Mesodermal cell (in vitro differentiated cells): Measurements from ENCODE around the gene OPHN1.
"Not testable (repeated sequence)": the region's sequence is repeated elsewhere in the genome, so short reads cannot be mapped to it uniquely, and the experiment has no call there.

Experiments
- H3K27ac ChIP-seq: 2 replicates; pipeline ENCODE4 v1.7.0; 2013; ENCODE audit warnings: mild to moderate bottlenecking, low read depth, low read length, moderate library complexity; ENCODE audit not compliant: severe bottlenecking
- H3K36me3 ChIP-seq: 2 replicates; pipeline ENCODE4 v1.7.1; 2013; ENCODE audit warnings: mild to moderate bottlenecking, low read length, moderate library complexity; ENCODE audit not compliant: control insufficient read depth, insufficient read depth
- H3K4me1 ChIP-seq: one replicate; pipeline ENCODE4 v1.7.1; 2013; ENCODE audit warnings: mild to moderate bottlenecking, low read length; ENCODE audit not compliant: insufficient read depth, control insufficient read depth, poor library complexity, severe bottlenecking
- H3K4me3 ChIP-seq: 2 replicates; pipeline ENCODE4 v1.7.0; 2013; ENCODE audit warnings: low read length, control low read depth, mild to moderate bottlenecking; ENCODE audit not compliant: insufficient read depth, poor library complexity, severe bottlenecking; ENCODE audit errors: extremely low read depth
- H3K9me3 ChIP-seq: 2 replicates; pipeline ENCODE4 v1.7.1; 2013; ENCODE audit warnings: mild to moderate bottlenecking, low read length, moderate library complexity; ENCODE audit not compliant: control insufficient read depth
- WGBS, 2 experiments: methylation state at CpG; one replicate each; pipeline ENCODE4 v1.1.5; 2013; ENCODE audit warnings: missing lambda C conversion rate in 2 of 2; ENCODE audit not compliant: insufficient coverage in 2 of 2; 5-methylcytosine and 5-hydroxymethylcytosine counted together

The OPHN1 gene

DNA sequence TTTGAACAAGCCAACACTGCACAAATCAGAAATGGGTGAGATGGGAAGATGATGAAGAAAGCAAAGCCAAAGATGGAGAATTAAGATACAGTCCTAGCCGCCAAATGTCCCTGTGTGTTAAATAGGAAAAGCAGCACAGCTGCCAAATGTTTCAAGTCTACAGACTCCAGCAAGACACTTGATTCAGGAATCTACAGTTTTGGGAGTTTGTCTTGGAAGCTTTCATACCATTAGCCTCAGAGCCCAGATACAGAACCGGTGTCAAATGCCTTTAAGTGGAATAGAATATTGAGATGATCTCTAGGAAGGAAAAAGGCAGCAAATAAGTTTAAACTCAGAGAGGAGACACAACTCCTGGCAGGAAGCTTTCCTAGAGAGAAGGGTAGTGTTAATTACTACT is 30.3 kb downstream of the OPHN1 start:
- no peak overlapping the region for H3K27ac ChIP-seq
- WGBS, 2 experiments, result no CpG with 5 or more reads among the region's 2 CpGs
- no peaks in the 10 kb centered on the region for H3K36me3 ChIP-seq
- no peaks in the 10 kb centered on the region for H3K9me3 ChIP-seq
- H3K4me1 ChIP-seq, result no peaks in the 10 kb centered on the region
- no peak overlapping the region for H3K4me3 ChIP-seq

DNA sequence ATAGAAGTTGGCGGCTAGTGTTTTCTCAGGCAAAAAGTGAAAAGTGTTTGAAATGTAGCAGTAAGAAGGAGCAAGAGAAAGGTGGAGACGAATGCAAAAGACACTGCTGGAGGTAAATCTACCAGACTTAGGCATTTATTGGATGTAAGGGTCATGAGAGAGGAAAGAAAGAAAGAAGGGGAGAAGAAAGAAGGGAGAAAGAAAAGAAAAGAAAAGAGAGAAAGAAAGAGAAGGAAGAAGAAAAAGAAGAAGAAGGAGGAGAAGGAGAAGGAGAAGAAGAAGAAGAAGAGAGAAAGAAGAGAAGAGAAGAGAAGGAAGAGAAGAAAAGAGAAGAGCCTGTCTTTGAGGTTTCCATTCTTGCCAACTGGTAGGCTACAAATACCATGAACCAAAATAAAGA is 31.2 kb downstream of the OPHN1 start:
- Histone ChIP-seq H3K4me3 (no peak overlapping the region), H3K9me3 (no peaks in the 10 kb centered on the region), H3K4me1 (no peaks in the 10 kb centered on the region), H3K36me3 (no peaks in the 10 kb centered on the region), H3K27ac (no peak overlapping the region)
- WGBS, 2 experiments, result 58 to 90% methylated on average over 2 of the region's 2 CpGs

DNA sequence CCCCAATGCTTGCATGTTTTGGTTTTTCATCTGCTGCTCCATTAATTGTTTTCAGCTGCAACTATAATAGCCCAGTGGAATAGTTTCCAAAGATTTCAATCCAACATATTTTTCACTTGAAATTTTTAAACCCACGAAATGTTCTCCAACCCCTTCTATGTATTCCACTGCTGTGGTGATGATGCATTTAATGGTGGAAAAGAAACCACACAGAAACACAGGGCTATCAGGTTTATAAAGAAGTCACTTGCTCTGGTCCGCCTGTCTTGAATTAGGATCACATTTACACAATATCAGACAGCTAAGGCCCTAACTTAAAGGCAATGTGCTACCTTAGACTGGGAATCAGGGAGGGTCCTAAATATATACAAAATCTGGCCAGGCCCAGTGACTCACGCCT is 35.0 kb downstream of the OPHN1 start:
- no CpG with 5 or more reads among the region's 3 CpGs for WGBS, 2 experiments
- H3K27ac ChIP-seq, result no peak overlapping the region
- no peak overlapping the region for H3K4me3 ChIP-seq
- H3K9me3 ChIP-seq, result no peaks in the 10 kb centered on the region
- H3K36me3 ChIP-seq, result no peaks in the 10 kb centered on the region
- H3K4me1 ChIP-seq, result no peaks in the 10 kb centered on the region

DNA sequence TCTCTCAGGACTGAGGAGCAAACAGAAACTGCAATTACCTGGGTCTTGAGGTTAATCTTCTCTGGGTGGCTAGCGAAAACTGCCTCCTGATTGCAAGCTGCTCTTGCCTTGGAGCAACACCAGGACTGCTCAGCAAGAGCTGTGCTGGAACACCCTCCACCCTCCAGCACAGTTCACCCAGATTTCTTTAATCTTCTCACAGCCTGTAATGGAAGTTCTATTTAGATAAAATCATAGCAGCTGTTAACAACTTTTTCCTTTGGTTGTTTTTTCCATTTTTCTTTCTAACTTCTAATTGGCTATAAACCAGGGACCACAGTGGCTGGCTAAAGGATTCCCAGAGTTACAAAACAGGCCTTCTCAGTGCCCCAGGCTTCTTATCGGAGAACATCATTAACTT is 36.3 kb downstream of the OPHN1 start:
- H3K36me3 ChIP-seq, result no peaks in the 10 kb centered on the region
- no peak overlapping the region for H3K27ac ChIP-seq
- no CpG with 5 or more reads among the region's 2 CpGs for WGBS, 2 experiments
- H3K9me3 ChIP-seq, result no peaks in the 10 kb centered on the region
- no peaks in the 10 kb centered on the region for H3K4me1 ChIP-seq
- no peak overlapping the region for H3K4me3 ChIP-seq

DNA sequence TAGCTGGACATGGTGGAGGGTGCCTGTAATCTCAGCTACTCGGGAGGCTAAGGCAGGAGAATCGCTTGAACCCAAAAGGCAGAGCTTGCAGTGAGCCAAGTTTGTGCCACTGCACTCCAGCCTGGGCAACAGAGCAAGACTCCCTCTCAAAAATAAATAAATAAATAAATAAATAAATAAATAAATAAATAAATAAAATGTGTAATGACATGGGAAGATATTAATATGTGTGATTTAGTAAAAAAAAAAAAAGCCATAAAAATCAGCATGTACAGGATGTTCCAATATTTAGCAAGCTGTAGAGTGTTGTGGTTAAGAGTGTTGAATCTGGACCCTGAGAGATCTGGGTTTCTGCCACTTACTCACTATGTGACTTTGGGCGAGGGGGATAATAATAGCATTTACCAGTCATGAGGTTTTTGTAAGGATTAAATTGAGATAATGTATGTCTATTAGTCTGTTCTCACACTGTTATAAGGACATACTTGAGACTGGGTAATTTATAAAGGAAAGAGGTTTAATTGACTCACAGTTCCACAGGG is 43.8 kb downstream of the OPHN1 start:
- H3K27ac ChIP-seq, H3K36me3 ChIP-seq, H3K9me3 ChIP-seq, H3K4me1 ChIP-seq, H3K4me3 ChIP-seq: not testable (repeated sequence)
- WGBS, 2 experiments, result 100% methylated on average over 2 of the region's 3 CpGs; no CpG with 5 or more reads in 1 of the 2 experiments

DNA sequence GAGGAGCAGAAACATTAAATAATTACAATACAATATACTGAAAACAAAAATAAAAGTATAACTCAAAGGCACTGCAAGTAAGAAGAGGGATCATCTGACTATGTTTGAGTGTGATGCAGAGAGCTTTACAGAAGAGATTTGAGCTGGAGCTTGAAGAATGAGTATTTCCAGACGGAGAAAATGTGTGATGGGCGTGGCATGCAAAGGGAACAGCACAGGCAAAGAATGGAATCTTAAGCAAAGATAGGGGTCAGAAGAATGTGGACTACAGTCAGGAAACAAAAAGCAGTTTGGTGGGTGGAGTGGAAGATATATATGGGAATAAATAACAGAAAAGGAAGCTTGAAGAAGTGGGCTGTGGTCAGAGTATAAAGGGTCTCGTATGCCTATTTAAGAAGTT is 45.5 kb downstream of the OPHN1 start:
- no peak overlapping the region for H3K4me3 ChIP-seq
- no peaks in the 10 kb centered on the region for H3K4me1 ChIP-seq
- WGBS, 2 experiments, result 75 to 100% methylated on average over 1 to 3 of the region's 3 CpGs
- no peaks in the 10 kb centered on the region for H3K36me3 ChIP-seq
- no peaks in the 10 kb centered on the region for H3K9me3 ChIP-seq
- no peak overlapping the region for H3K27ac ChIP-seq

DNA sequence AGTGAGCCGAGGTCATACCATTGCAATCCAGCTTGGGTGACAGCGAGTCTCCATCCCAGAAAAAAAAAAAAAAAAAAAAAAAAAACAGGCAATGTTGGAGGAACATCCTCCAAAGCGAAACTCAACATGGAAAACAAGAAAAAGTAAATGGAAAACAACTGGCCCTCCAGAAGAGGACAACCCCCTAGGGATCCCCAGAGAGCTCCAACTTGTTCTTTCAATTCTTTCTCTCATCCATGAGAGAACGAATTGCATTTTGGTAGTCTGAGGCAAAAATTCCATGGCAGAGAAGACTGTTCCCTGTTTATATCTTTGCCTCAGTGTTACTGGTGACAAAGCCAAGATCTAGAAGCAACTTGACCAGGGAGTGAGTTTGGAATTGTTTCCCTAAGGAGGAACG is 49.8 kb downstream of the OPHN1 start:
- no peak overlapping the region for H3K27ac ChIP-seq
- no peaks in the 10 kb centered on the region for H3K9me3 ChIP-seq
- no peaks in the 10 kb centered on the region for H3K36me3 ChIP-seq
- no CpG with 5 or more reads among the region's 5 CpGs for WGBS, 2 experiments
- H3K4me1 ChIP-seq, result no peaks in the 10 kb centered on the region
- no peak overlapping the region for H3K4me3 ChIP-seq

DNA sequence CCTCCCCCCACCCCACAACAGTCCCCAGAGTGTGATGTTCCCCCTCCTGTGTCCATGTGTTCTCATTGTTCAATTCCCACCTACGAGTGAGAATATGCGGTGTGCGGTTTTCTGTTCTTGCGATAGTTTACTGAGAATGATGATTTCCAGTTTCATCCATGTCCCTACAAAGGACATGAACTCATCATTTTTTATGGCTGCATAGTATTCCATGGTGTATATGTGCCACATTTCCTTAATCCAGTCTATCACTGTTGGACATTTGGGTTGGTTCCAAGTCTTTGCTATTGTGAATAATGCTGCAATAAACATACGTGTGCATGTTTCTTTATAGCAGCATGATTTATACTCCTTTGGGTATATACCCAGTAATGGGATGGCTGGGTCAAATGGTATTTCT is 55.7 kb downstream of the OPHN1 start:
- not testable (repeated sequence) for H3K4me1 ChIP-seq, H3K36me3 ChIP-seq, H3K9me3 ChIP-seq, H3K4me3 ChIP-seq, H3K27ac ChIP-seq
- WGBS, 2 experiments, result no CpG with 5 or more reads among the region's 5 CpGs

DNA sequence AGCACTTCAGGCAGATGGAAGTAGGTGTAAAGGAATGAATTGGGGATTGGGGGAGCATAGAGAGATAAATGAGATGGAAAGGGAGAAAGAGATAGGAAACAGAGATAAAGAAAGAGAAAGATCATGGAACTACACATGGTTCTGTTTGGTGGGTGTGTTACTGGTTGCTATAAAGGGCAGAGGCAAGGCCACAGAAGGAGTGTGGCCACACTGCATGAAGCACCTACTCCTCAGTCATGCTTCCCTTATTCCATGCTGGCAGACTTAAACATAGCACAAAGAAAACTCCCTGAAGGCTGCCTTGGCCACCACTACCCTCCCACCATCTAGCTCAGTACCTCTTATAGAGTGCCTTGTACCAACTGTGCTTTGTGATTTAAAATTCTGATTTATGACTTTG is 56.9 kb downstream of the OPHN1 start:
- Histone ChIP-seq H3K4me1 (no peaks in the 10 kb centered on the region), H3K9me3 (no peaks in the 10 kb centered on the region), H3K4me3 (no peak overlapping the region), H3K36me3 (no peaks in the 10 kb centered on the region), H3K27ac (no peak overlapping the region)

DNA sequence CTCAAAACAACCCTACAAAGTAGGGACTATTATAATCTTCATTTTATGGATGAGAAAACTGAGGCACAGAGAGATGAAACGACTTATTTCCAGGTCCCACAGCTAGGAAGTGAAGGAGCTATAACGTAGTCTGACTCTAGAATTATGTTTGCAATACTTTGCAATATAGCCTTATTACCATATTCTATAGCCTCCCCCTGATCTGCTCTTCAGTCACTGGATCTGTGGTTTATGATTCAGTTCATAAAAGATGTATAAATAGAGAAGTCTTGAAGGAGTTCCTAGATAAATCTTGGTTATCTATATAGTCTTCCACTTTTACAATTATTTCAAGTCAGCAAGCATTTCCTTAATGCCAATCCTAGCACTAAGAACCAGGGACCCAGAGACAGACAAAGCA is 57.5 kb downstream of the OPHN1 start:
- WGBS, 2 experiments, result no CpG with 5 or more reads among the region's 2 CpGs
- H3K36me3 ChIP-seq, result no peaks in the 10 kb centered on the region

DNA sequence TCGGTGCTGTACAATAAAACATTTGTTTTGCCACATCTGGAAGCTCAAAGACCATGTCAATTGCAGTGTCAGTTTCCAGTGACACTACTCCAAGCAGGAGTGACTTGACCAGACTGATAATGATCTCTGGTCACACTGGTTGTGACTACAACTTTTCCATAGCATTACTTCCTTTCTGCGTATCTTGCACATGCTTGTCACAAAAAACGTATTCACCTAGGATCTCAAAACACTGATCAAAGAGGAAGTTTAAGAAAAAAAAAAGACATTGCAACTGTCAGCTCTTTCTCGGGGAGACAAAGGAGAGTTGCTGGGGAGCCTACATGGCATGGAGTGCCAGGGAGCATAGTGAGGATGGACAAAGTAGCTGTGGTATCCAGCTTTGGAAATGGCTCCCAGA is 60.6 kb downstream of the OPHN1 start:
- Histone ChIP-seq H3K9me3 (no peaks in the 10 kb centered on the region), H3K27ac (no peak overlapping the region), H3K36me3 (no peaks in the 10 kb centered on the region), H3K4me3 (no peak overlapping the region), H3K4me1 (no peaks in the 10 kb centered on the region)
- WGBS, 2 experiments, result 83% methylated on average over 1 of the region's 4 CpGs; no CpG with 5 or more reads in 1 of the 2 experiments

More for the DNA sequence above, 57.5 kb downstream of the OPHN1 start:
- H3K27ac ChIP-seq, result no peak overlapping the region
- H3K9me3 ChIP-seq, result no peaks in the 10 kb centered on the region
- no peaks in the 10 kb centered on the region for H3K4me1 ChIP-seq
- H3K4me3 ChIP-seq, result no peak overlapping the region

DNA sequence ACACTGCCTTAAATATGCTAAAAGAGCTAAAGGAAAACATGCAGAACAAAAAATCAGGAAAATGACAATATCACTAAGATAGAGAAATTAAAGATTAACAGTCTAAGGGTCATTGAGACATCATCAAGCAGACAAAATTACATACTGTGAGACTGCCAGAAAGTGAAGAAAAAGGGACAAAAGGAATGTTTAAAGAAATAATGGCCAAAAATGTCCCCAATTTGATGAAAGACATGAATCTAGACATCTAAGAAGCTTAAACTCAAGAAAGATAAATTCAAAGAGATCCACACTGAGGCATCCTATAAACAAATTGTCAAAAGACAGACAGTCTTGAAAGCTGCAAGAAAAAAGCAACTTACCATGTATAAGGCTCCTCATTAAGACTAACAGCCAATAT is 63.7 kb downstream of the OPHN1 start:
- Histone ChIP-seq H3K27ac (no peak overlapping the region), H3K9me3 (no peaks in the 10 kb centered on the region), H3K36me3 (no peaks in the 10 kb centered on the region), H3K4me3 (no peak overlapping the region), H3K4me1 (no peaks in the 10 kb centered on the region)
